IMR-90 (cell line): ENCODE results near the gene CMKLR1.

Experiments
- BHLHE40 ChIP-seq: fragments of 150-350 bp; IDR thresholded peaks from 2 replicates; pipeline ENCODE4 v1.6.1; 2016; ENCODE audit warnings: mild to moderate bottlenecking, low read depth, low read length
- CHD1 ChIP-seq: IDR thresholded peaks from 2 replicates; pipeline ENCODE4 v1.6.1; 2012; ENCODE audit warnings: low read depth, low read length, improper control_type of control experiment
- CTCF ChIP-seq: conservative IDR thresholded peaks from 2 replicates; pipeline ENCODE4 v1.5.1; 2012; ENCODE audit warnings: mild to moderate bottlenecking, low read depth, low read length, improper control_type of control experiment
- ELK1 ChIP-seq: fragments of 150-350 bp; IDR thresholded peaks from 2 replicates; pipeline ENCODE4 v1.6.1; 2016; ENCODE audit warnings: low read depth, mild to moderate bottlenecking, low read length, moderate library complexity, borderline replicate concordance
- FOS ChIP-seq: fragments of 150-350 bp; IDR thresholded peaks from 2 replicates; pipeline ENCODE4 v1.6.1; 2016; ENCODE audit warnings: low read depth, low read length
- MAZ ChIP-seq: IDR thresholded peaks from 2 replicates; pipeline ENCODE4 v1.6.1; 2012; ENCODE audit warnings: low read depth, mild to moderate bottlenecking, low read length, improper control_type of control experiment, moderate library complexity, borderline replicate concordance
- MXI1 ChIP-seq: IDR thresholded peaks from 2 replicates; pipeline ENCODE4 v1.6.1; 2012; ENCODE audit warnings: low read depth, mild to moderate bottlenecking, low read length, moderate library complexity, borderline replicate concordance
- POLR2A ChIP-seq: IDR thresholded peaks from 2 replicates; pipeline ENCODE4 v1.6.1; 2012; ENCODE audit warnings: mild to moderate bottlenecking, low read depth, low read length
- RAD21 ChIP-seq: IDR thresholded peaks from 2 replicates; pipeline ENCODE4 v1.6.1; 2012; ENCODE audit warnings: low read length, improper control_type of control experiment
- RCOR1 ChIP-seq: IDR thresholded peaks from 2 replicates; pipeline ENCODE4 v1.6.1; 2012; ENCODE audit warnings: mild to moderate bottlenecking, low read length, improper control_type of control experiment; ENCODE audit not compliant: insufficient replicate concordance
- RFX5 ChIP-seq: IDR thresholded peaks from 2 replicates; pipeline ENCODE4 v1.8.0; 2012; ENCODE audit warnings: low read depth, mild to moderate bottlenecking, low read length, moderate library complexity
- SMC3 ChIP-seq: fragments of 150-350 bp; IDR thresholded peaks from 2 replicates; pipeline ENCODE4 v1.6.1; 2016; ENCODE audit warnings: low read depth, mild to moderate bottlenecking, antibody characterized with exemption, low read length, moderate library complexity
- USF2 ChIP-seq: fragments of 150-350 bp; IDR thresholded peaks from 2 replicates; pipeline ENCODE4 v1.6.1; 2017; ENCODE audit warnings: mild to moderate bottlenecking, antibody characterized with exemption, low read length, low read depth

GRCh38 chr12:108310489-108310888 is 28.6 kb downstream of the CMKLR1 start:
- TF ChIP-seq FOS (no peak), CTCF (no peak), POLR2A (no peak), USF2 (no peak), MXI1 (no peak), RCOR1 (no peak), CHD1 (no peak), BHLHE40 (no peak), MAZ (no peak), RAD21 (no peak), ELK1 (no peak), RFX5 (no peak), SMC3 (no peak)
